MCF 10A (cell line): Measurements from ENCODE around the gene CSNK1G2. TPM values are rescaled to one million over a fixed set of nuclear protein-coding genes. Genes with fewer than 3 reads are reported as not detected.

Experiments used
- BruUV-seq: library from RNA; stranded (reverse); fragments of 400-500 nt; replicated peaks from 2 replicates; lab custom pipeline; 2021; lab: Mats Ljungman, UMichigan
- CTCF ChIA-PET: fragments of 300-600 bp; sonication (Branson Sonifier 250); formaldehyde crosslinking; extraction: SDS; loops from one replicate; lab custom pipeline; 2021; ENCODE audit warnings: antibody characterized with exemption, inconsistent platforms; lab: Yijun Ruan, JAX
- POLR2A ChIA-PET: fragments of 300-600, 350-650 bp; sonication (Branson Sonifier 250); formaldehyde crosslinking; extraction: SDS; loops from one replicate; lab custom pipeline; 2020; ENCODE audit warnings: antibody characterized with exemption, inconsistent platforms; lab: Yijun Ruan, JAX
- DNase-seq: peaks from one replicate; pipeline ENCODE4 v3.0.0-alpha.2; 2018; ENCODE audit not compliant: unreplicated experiment
- H3K27ac Mint-ChIP-seq: one replicate; pipeline ENCODE4 v1.8.0; 2022; ENCODE audit warnings: mild to moderate bottlenecking, low read depth, mixed read lengths; ENCODE audit not compliant: unreplicated experiment
- H3K27me3 Mint-ChIP-seq: one replicate; pipeline ENCODE4 v1.8.0; 2022; ENCODE audit warnings: mixed read lengths; ENCODE audit not compliant: insufficient read depth, unreplicated experiment
- H3K36me3 Mint-ChIP-seq: one replicate; pipeline ENCODE4 v1.8.0; 2022; ENCODE audit warnings: mild to moderate bottlenecking, moderate library complexity, mixed read lengths; ENCODE audit not compliant: insufficient read depth, unreplicated experiment
- H3K4me1 Mint-ChIP-seq: one replicate; pipeline ENCODE4 v1.8.0; 2022; ENCODE audit warnings: mixed read lengths; ENCODE audit not compliant: insufficient read depth, unreplicated experiment
- H3K4me3 Mint-ChIP-seq: one replicate; pipeline ENCODE4 v1.8.0; 2022; ENCODE audit warnings: mild to moderate bottlenecking, moderate library complexity, mixed read lengths; ENCODE audit not compliant: unreplicated experiment
- H3K9me3 Mint-ChIP-seq: one replicate; pipeline ENCODE4 v1.8.0; 2022; ENCODE audit warnings: mixed read lengths; ENCODE audit not compliant: unreplicated experiment
- intact Hi-C: fragments of 100-400 bp; cut with micrococcal nuclease; formaldehyde crosslinking; loops from 2 replicates; pipeline ENCODE4 v1.14.1; 2022
- total RNA-seq: library from RNA; stranded (reverse); gene quantifications from 2 replicates; pipeline ENCODE4 v1.2.3, GENCODE V29; 2022
- TF ChIP-seq, protein P1 (sequence below): fragments of 200-600 bp; IDR thresholded peaks from one replicate; pipeline ENCODE4 v1.8.0; 2022; ENCODE audit warnings: antibody characterized with exemption, mild to moderate bottlenecking; ENCODE audit not compliant: unreplicated experiment

Gene CSNK1G2
- total RNA-seq, 1 experiment from 2014 or later, result 48.5 TPM

DNA sequence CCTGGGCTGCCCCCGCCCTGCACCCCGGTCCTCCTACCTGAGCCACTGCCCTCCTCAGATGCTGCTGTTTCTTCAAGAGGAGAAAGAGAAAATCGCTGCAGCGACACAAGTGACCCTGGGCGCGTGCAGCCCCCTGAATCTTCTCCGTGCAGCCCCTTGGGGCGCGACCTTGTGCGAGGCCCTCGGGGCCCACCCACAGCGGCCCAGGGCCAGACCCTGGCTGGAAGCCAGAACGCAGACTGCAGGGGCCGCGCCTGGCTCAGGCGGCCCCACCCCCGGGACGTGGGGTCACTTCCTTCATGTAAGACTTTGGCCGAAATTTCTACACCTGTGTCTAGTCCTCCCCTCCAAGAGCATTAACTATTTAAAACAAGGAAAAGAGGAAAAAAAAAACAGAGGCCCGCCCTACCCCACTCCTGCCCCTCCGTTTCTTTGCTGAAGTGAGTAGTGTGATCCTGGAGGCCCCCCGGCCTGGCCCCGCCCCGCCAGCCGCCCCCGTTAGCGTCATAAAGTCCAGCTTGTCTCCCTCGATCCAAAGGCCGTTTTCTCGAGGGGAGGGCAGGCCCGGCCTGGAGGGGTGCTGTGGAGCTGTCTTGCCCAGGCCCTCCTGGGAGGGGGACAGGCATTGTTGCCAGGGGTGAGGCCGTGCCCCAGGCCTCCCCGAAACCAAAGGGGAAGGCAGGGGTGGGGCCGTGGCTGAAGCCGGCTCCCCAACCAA is 39.3 kb downstream of the CSNK1G2 start:
- POLR2A ChIA-PET, result interaction anchor here (1.5 kb wide), 1 partner anchor 8 kb away, joined by 4 read pairs; no protein-coding TSS in a partner anchor

DNA sequence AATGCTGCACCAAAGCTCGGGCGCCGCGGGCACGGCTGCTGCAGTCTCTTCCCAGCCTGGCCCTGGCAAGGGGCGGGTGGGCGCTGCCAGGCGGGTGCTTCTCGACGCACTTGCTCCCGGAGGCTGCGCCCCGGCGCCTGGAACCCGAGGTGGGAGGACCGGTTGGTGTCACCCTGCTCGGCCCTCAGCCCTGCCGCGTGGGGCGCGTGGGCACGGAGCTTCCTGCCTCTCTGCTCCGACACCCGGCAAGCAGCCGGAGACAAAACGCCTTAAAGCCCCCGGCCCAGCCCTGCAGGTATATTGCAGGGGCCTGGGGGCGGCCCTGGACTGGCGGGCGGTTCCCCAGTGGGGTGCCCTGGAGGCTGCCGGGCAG is 39.8 kb downstream of the CSNK1G2 start:
- Mint-ChIP-seq H3K4me3 (no peak overlapping the region), H3K9me3 (no peaks in the 10 kb centered on the region), H3K36me3 (peaks cover 63% of the 10 kb centered on the region), H3K27me3 (no peaks in the 10 kb centered on the region), H3K27ac (no peak overlapping the region), H3K4me1 (no peaks in the 10 kb centered on the region)
- no peak for DNase-seq
- TF ChIP-seq, protein P1, sequence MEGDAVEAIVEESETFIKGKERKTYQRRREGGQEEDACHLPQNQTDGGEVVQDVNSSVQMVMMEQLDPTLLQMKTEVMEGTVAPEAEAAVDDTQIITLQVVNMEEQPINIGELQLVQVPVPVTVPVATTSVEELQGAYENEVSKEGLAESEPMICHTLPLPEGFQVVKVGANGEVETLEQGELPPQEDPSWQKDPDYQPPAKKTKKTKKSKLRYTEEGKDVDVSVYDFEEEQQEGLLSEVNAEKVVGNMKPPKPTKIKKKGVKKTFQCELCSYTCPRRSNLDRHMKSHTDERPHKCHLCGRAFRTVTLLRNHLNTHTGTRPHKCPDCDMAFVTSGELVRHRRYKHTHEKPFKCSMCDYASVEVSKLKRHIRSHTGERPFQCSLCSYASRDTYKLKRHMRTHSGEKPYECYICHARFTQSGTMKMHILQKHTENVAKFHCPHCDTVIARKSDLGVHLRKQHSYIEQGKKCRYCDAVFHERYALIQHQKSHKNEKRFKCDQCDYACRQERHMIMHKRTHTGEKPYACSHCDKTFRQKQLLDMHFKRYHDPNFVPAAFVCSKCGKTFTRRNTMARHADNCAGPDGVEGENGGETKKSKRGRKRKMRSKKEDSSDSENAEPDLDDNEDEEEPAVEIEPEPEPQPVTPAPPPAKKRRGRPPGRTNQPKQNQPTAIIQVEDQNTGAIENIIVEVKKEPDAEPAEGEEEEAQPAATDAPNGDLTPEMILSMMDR, result no peak
- no TSS peak for BruUV-seq
- intact Hi-C loops, result no loop called here
- CTCF ChIA-PET, result interaction anchor here (0.6 kb wide), 1 partner anchor 50 kb away, joined by 4 read pairs; no protein-coding TSS in a partner anchor
- POLR2A ChIA-PET, result interaction anchor here (1.5 kb wide), 1 partner anchor 8 kb away, joined by 4 read pairs; no protein-coding TSS in a partner anchor

More for the DNA sequence above, 39.3 kb downstream of the CSNK1G2 start:
- H3K4me1 Mint-ChIP-seq, result no peaks in the 10 kb centered on the region
- H3K36me3 Mint-ChIP-seq, result peaks cover 66% of the 10 kb centered on the region
- no peak overlapping the region for H3K27ac Mint-ChIP-seq
- TSS peak; percentile 46 for BruUV-seq
- intact Hi-C loops, result no loop called here
- no peaks in the 10 kb centered on the region for H3K9me3 Mint-ChIP-seq
- no peaks in the 10 kb centered on the region for H3K27me3 Mint-ChIP-seq
- no peak for DNase-seq
- CTCF ChIA-PET, result no interaction called here
- H3K4me3 Mint-ChIP-seq, result no peak overlapping the region
- TF ChIP-seq, protein P1, result no peak

DNA sequence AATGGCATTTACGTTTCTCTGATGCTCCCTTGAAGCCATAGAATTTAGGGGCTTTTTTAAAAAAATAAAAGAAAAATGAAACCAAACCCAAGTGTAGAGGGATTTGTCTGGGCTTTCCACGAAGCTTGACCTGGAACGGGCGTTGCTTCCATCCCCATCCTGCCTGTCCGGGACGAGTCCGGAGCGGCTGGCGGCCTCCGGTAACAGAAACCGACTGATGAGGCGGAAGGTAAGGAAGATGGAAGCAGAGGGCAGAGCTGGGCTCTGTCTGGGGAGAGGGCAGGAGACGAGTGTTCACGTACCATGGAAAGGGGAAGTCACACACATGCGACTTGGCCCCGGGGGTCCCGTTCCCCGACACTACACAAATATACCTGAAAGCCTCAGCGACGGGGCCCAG is 40.3 kb downstream of the CSNK1G2 start:
- Mint-ChIP-seq H3K36me3 (peaks cover 63% of the 10 kb centered on the region), H3K9me3 (no peaks in the 10 kb centered on the region), H3K4me1 (no peaks in the 10 kb centered on the region), H3K27ac (no peak overlapping the region), H3K27me3 (no peaks in the 10 kb centered on the region), H3K4me3 (no peak overlapping the region)
- intact Hi-C loops, result no loop called here
- no peak for DNase-seq
- ChIA-PET CTCF (interaction anchor here (0.6 kb wide), 1 partner anchor 50 kb away, joined by 4 read pairs; no protein-coding TSS in a partner anchor), POLR2A (interaction anchor here (1.1 to 1.5 kb wide), 2 partner anchors 9 to 58 kb away, joined by 3 to 4 read pairs; no protein-coding TSS in a partner anchor)
- no TSS peak for BruUV-seq
- TF ChIP-seq, protein P1, result no peak

DNA sequence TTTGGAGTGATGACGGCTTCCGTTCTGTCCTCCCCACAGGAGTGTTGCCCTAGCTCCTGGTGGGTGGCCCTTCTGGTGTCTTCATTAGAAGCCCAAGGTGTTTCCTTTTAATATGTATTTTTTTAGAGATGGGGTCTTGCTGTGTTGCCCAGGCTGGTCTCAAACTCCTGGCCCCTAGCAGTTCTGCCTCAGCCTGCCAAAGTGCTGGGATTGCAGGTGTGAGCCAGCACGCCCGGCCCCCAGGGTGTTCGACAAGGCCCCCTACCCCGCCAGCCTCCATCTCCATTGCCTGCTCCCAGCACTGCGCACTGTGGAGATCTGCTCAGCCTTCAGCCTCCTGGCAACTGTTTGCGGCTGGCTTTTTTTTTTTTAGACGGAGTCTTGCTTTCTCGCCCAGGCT is 43.4 kb downstream of the CSNK1G2 start:
- Mint-ChIP-seq H3K36me3 (peaks cover 76% of the 10 kb centered on the region), H3K27me3 (no peaks in the 10 kb centered on the region), H3K4me1 (no peaks in the 10 kb centered on the region), H3K9me3 (no peaks in the 10 kb centered on the region), H3K27ac (no peak overlapping the region), H3K4me3 (no peak overlapping the region)
- BruUV-seq, result no TSS peak
- CTCF ChIA-PET, result no interaction called here
- DNase-seq, result no peak
- TF ChIP-seq, protein P1, result no peak
- POLR2A ChIA-PET, result no interaction called here
- intact Hi-C loops, result no loop called here
